Muscle of arm (tissue), 14 donors: ENCODE results near the gene PYDC2. TPM values are rescaled to one million over a fixed set of nuclear protein-coding genes. Genes with fewer than 3 reads are reported as not detected.

Experiments used
- DNase-seq: peaks from one replicate; pipeline ENCODE4 v3.0.0-alpha.2; 2013
- long read RNA-seq, 11 donors: transcript quantifications; one replicate each; lab custom pipeline, GENCODE V29; 2026
- polyA plus RNA-seq, 12 donors: library from polyadenylated mRNA; unstranded; fragments of 120-200 nt; gene quantifications; one replicate each; pipeline ENCODE4 v1.2.1, GENCODE V29; 2013; ENCODE audit not compliant: insufficient read length in 12 of 12

The PYDC2 gene
- not detected for polyA plus RNA-seq
- long read RNA-seq, donor 1 = 0 reads
- long read RNA-seq, donor 2 = 0 reads
- long read RNA-seq, donor 3 = 0 reads
- long read RNA-seq, donor 4 = 0 reads
- long read RNA-seq, donor 5 = 0 reads
- long read RNA-seq, donor 6 = 0 reads
- long read RNA-seq, donor 7 = 0 reads
- long read RNA-seq, donor 8 = 0 reads
- long read RNA-seq, donor 9 = 0 reads
- long read RNA-seq, donor 10 = 0 reads
- long read RNA-seq, donor 11 = 0 reads

GRCh38 chr3:191461113-191461595 is at the start of gene PYDC2:
Gene PYDC2, plus strand, starts transcription at chr3:191461163. Its CDS starts 0 bp downstream, at chr3:191461163.
- no peak for DNase-seq

- peak; percentile 30 for DNase-seq
These were observed 48.2 kb upstream of the PYDC2 start for GRCh38 chr3:191412759-191413158.

- no peak for DNase-seq
These were observed 46.7 kb upstream of the PYDC2 start for GRCh38 chr3:191414286-191414685.

- DNase-seq = no peak
These were observed 46.2 kb upstream of the PYDC2 start for GRCh38 chr3:191414732-191415131.

- no peak for DNase-seq
These were observed 45.4 kb upstream of the PYDC2 start for GRCh38 chr3:191415566-191415965.

- DNase-seq = no peak
These were observed 43.6 kb upstream of the PYDC2 start for GRCh38 chr3:191417457-191417729.

- no peak for DNase-seq
These were observed 40.2 kb upstream of the PYDC2 start for GRCh38 chr3:191420771-191421170.

GRCh38 chr3:191424881-191425280 is 36.1 kb upstream of the PYDC2 start:
- DNase-seq = no peak

- no peak for DNase-seq
These were observed 35.6 kb upstream of the PYDC2 start for GRCh38 chr3:191425322-191425734.

- DNase-seq = no peak
These were observed 34.7 kb upstream of the PYDC2 start for GRCh38 chr3:191426311-191426710.

GRCh38 chr3:191428177-191428576 is 32.8 kb upstream of the PYDC2 start:
- DNase-seq = no peak

GRCh38 chr3:191430103-191430502 is 30.9 kb upstream of the PYDC2 start:
- DNase-seq = no peak

GRCh38 chr3:191431160-191431822 is 29.7 kb upstream of the PYDC2 start:
- no peak for DNase-seq

GRCh38 chr3:191432162-191432561 is 28.8 kb upstream of the PYDC2 start:
- DNase-seq = no peak

- DNase-seq = no peak
These were observed 26.9 kb upstream of the PYDC2 start for GRCh38 chr3:191434024-191434423.

GRCh38 chr3:191435981-191436380 is 25.0 kb upstream of the PYDC2 start:
- no peak for DNase-seq

GRCh38 chr3:191438150-191438814 is 22.7 kb upstream of the PYDC2 start:
- no peak for DNase-seq

- DNase-seq = no peak
These were observed 20.4 kb upstream of the PYDC2 start for GRCh38 chr3:191440532-191440931.

GRCh38 chr3:191441687-191442086 is 19.3 kb upstream of the PYDC2 start:
- DNase-seq = no peak

GRCh38 chr3:191444569-191444968 is 16.4 kb upstream of the PYDC2 start:
- DNase-seq = no peak

- no peak for DNase-seq
These were observed 11.7 kb upstream of the PYDC2 start for GRCh38 chr3:191449256-191449655.

GRCh38 chr3:191455257-191455952 is 5.6 kb upstream of the PYDC2 start:
- DNase-seq = no peak

- DNase-seq = no peak
These were observed 603 bp upstream of the PYDC2 start for GRCh38 chr3:191460360-191460759.
